Posterior vena cava (tissue), 2 donors: ENCODE measurements around the gene VEZT. TPM values are rescaled to one million over a fixed set of nuclear protein-coding genes. Genes with fewer than 3 reads are reported as not detected.

Experiments
- DNase-seq: peaks from one replicate; pipeline ENCODE4 v3.0.0-alpha.2; 2020; ENCODE audit warnings: low spot score
- intact Hi-C, 2 donors: fragments of 100-400 bp; cut with DNase I; formaldehyde crosslinking; loops; one replicate each; pipeline versions ENCODE4 v1.14.1 to v1.14.2; 2022 to 2023
- microRNA-seq, 2 donors: library from miRNA; unstranded; fragments of <30 nt; microRNA quantifications; one replicate each; pipeline ENCODE4 v1.2.0, GENCODE V29; 2020 to 2021; ENCODE audit warnings: borderline microRNAs expressed in 2 of 2
- total RNA-seq, 2 donors: library from RNA; stranded (reverse); fragmentation: NEBNext Ultra II Directional; extraction: Animal tissue kit (Norgen Biotek cat#: 25700); gene quantifications; one replicate each; pipeline ENCODE4 v1.2.1, GENCODE V29; 2021
- donor health status: DM: yes; HTN: yes; CAD: no.
- donor health status: DM: yes; HTN: yes; CAD: no.

The VEZT gene
- total RNA-seq, 2 donors from 2014 or later = 58.7 to 76.6 TPM

- intact Hi-C loops = loop anchor here in 1 of 2 donors (5.0 kb wide), 1 partner anchor 220 kb away; no protein-coding TSS in a partner anchor
- no peak for DNase-seq
These were observed 119.5 kb downstream of the VEZT start for GRCh38 chr12:95337146-95337545.

- intact Hi-C loops = loop anchor here in 1 of 2 donors (5.0 kb wide), 1 partner anchor 222 kb away; no protein-coding TSS in a partner anchor
- no peak for DNase-seq
These were observed 121.6 kb downstream of the VEZT start for GRCh38 chr12:95339086-95339788.

GRCh38 chr12:95342008-95342407 lies 124.4 kb downstream of the VEZT start:
- DNase-seq = no peak
- intact Hi-C loops = no loop called here

GRCh38 chr12:95343461-95344230 lies 126.0 kb downstream of the VEZT start:
- DNase-seq = no peak
- intact Hi-C loops = no loop called here

GRCh38 chr12:95349291-95349690 lies 131.7 kb downstream of the VEZT start:
- DNase-seq = no peak
- intact Hi-C loops = no loop called here

- intact Hi-C loops = no loop called here
- DNase-seq = peak; percentile 83
These were observed 134.1 kb downstream of the VEZT start for GRCh38 chr12:95351748-95352147.

Small RNA genes within 50 kb of the gene (microRNA-seq; reads per million reads assigned to microRNA genes)
- gene MIR331 (82.0 to 107 reads per million in 2 donors), gene MIR3685 (0 reads per million in 2 donors)

Other genes starting within 250 kb of the VEZT start
- gene NDUFA12, start 214.1 kb upstream of the VEZT start, total RNA-seq = 10 to 100 TPM; 81.0 to 86.5 TPM
- gene NR2C1, start 144.2 kb upstream of the VEZT start, total RNA-seq = 10 to 100 TPM; 23.9 to 28.6 TPM
- gene FGD6, start 340 bp upstream of the VEZT start, total RNA-seq = 10 to 100 TPM in 1 of 2 donors, 1 to 10 TPM in 1; 7.4 to 11.4 TPM